ENCODE results near the gene MAN2B1. TPM values are rescaled to one million over a fixed set of nuclear protein-coding genes. Genes with fewer than 3 reads are reported as not detected.

MAN2B1 gene
- total RNA-seq, result 20.5 and 24.0 TPM in 2 replicates

GRCh38 chr19:12666265-12667048 lies at the start of gene MAN2B1, which contains the start of gene WDR83:
MAN2B1 (minus strand) TSS chr19:12666742; CDS start chr19:12666701, 41 bp downstream.
WDR83 (plus strand) TSS chr19:12666807; CDS start chr19:12669791, 2,984 bp downstream.

GRCh38 chr19:12696366-12697335 lies 30.1 kb upstream of the MAN2B1 start, which contains the start of gene FBXW9:
FBXW9 (minus strand) TSS chr19:12696631; CDS start chr19:12696581, 50 bp downstream.

GRCh38 chr19:12687496-12688196 lies 21.1 kb upstream of the MAN2B1 start, which contains the start of gene GNG14:
GNG14 (plus strand) TSS chr19:12687998; CDS start chr19:12688049, 51 bp downstream.

GRCh38 chr19:12681074-12681987 lies 14.8 kb upstream of the MAN2B1 start, which contains the start of gene DHPS:
DHPS (minus strand) TSS chr19:12681880; CDS start chr19:12681766, 114 bp downstream.

GRCh38 chr19:12610540-12611360 lies 55.8 kb downstream of the MAN2B1 start, which contains the start of the genes ZNF490 and ZNF791:
ZNF490 (minus strand) TSS chr19:12610813; CDS start chr19:12610680, 133 bp downstream.
ZNF791 (plus strand) TSS chr19:12610920; CDS start chr19:12611080, 160 bp downstream.

Other genes with a start within 250 kb of the MAN2B1 start
- gene ZNF443, start 225.7 kb downstream of the MAN2B1 start, total RNA-seq, result 3.6 and 5.6 TPM in 2 replicates
- gene ZNF709, start 181.9 kb downstream of the MAN2B1 start, total RNA-seq, result 2.3 and 4.6 TPM in 2 replicates
- gene ZNF564, start 115.3 kb downstream of the MAN2B1 start, total RNA-seq, result 6.2 and 8.2 TPM in 2 replicates
- gene ZNF490, start 55.9 kb downstream of the MAN2B1 start, total RNA-seq, result 4.5 and 7.8 TPM in 2 replicates
- gene ZNF791, start 55.8 kb downstream of the MAN2B1 start, total RNA-seq, result 10.8 and 14.9 TPM in 2 replicates
- gene WDR83, start 65 bp upstream of the MAN2B1 start, total RNA-seq, result 8.8 and 9.6 TPM in 2 replicates
- gene DHPS, start 15.1 kb upstream of the MAN2B1 start, total RNA-seq, result 59.4 and 60.9 TPM in 2 replicates
- gene GNG14, start 21.3 kb upstream of the MAN2B1 start, total RNA-seq, result not detected in 2 replicates
- 7.0 and 14.6 TPM in 2 replicates for gene FBXW9, start 29.9 kb upstream of the MAN2B1 start, total RNA-seq
- 17.2 and 23.4 TPM in 2 replicates for gene TNPO2, start 57.2 kb upstream of the MAN2B1 start, total RNA-seq
- 143 and 162 TPM in 2 replicates for gene TRIR, start 67.9 kb upstream of the MAN2B1 start, total RNA-seq
- 89.0 and 108 TPM in 2 replicates for gene GET3, start 70.8 kb upstream of the MAN2B1 start, total RNA-seq
- gene BEST2, start 85.0 kb upstream of the MAN2B1 start, total RNA-seq, result not detected in 2 replicates
- gene HOOK2, start 108.8 kb upstream of the MAN2B1 start, total RNA-seq, result 7.1 and 8.5 TPM in 2 replicates
- gene JUNB, start 124.7 kb upstream of the MAN2B1 start, total RNA-seq, result 48.3 and 73.4 TPM in 2 replicates
- 258 and 276 TPM in 2 replicates for gene PRDX2, start 135.1 kb upstream of the MAN2B1 start, total RNA-seq
- not detected in 2 replicates for gene THSD8, start 135.3 kb upstream of the MAN2B1 start, total RNA-seq
- gene RNASEH2A, start 139.8 kb upstream of the MAN2B1 start, total RNA-seq, result 35.4 and 36.8 TPM in 2 replicates
- not detected in 2 replicates for gene RTBDN, start 167.8 kb upstream of the MAN2B1 start, total RNA-seq
- under 0.01 and 0.65 TPM in 2 replicates for gene MAST1, start 171.8 kb upstream of the MAN2B1 start, total RNA-seq
- 15.6 and 21.4 TPM in 2 replicates for gene DNASE2, start 214.7 kb upstream of the MAN2B1 start, total RNA-seq
- under 0.01 TPM in 1 of 2 replicates, not detected in the other for gene KLF1, start 220.5 kb upstream of the MAN2B1 start, total RNA-seq
- 48.1 and 50.6 TPM in 2 replicates for gene GCDH, start 224.4 kb upstream of the MAN2B1 start, total RNA-seq

All from epithelial cell of umbilical artery (primary cell).